ENCODE data around the gene MAST4.
"Not testable (repeated sequence)": the region's sequence is repeated elsewhere in the genome, so short reads cannot be mapped to it uniquely, and the experiment has no call there.

GRCh38 chr5:66695840-66696239 is 99.6 kb downstream of the MAST4 start:
- not testable (repeated sequence) for TF ChIP-seq YY1, CTCF, PRDM10, ZNF704, ZNF544, ZNF24 (tag by site-specific recombination; IDR thresholded peaks at IDR 0.05)
